ENCODE measurements around the gene DNAJC24. TPM values are rescaled to one million over a fixed set of nuclear protein-coding genes. Genes with fewer than 3 reads are reported as not detected.

The DNAJC24 gene
- total RNA-seq, 3 donors from 2014 or later = 15.2 to 24.6 (median 23.4) TPM

- no peak for TF ChIP-seq CTCF (IDR thresholded peaks at IDR 0.05)
- TF ChIP-seq POLR2A (IDR thresholded peaks at IDR 0.05) = no peak
- TF ChIP-seq POLR2AphosphoS5 (IDR thresholded peaks at IDR 0.05) = no peak
- no peak overlapping the region for H3K4me3 ChIP-seq
- H3K27me3 ChIP-seq = no peaks in the 10 kb centered on the region
- H3K4me1 ChIP-seq = no peaks in the 10 kb centered on the region
- DNase-seq (ENCODE audit: low spot score in 2 of 2) = no peak
- no peak overlapping the region for H3K27ac ChIP-seq
- intact Hi-C loops (cut with DNase I; ENCODE audit: low total_unique reads) = no loop called here
- H3K36me3 ChIP-seq = no peaks in the 10 kb centered on the region
- H3K9me3 ChIP-seq = no peaks in the 10 kb centered on the region
Observed at GRCh38 chr11:31414338-31414737, 44.7 kb downstream of the DNAJC24 start.

GRCh38 chr11:31415435-31415834 is 45.8 kb downstream of the DNAJC24 start:
- H3K9me3 ChIP-seq = no peaks in the 10 kb centered on the region
- no peaks in the 10 kb centered on the region for H3K4me1 ChIP-seq
- intact Hi-C loops (cut with DNase I; ENCODE audit: low total_unique reads) = no loop called here
- H3K27me3 ChIP-seq = no peaks in the 10 kb centered on the region
- no peak overlapping the region for H3K4me3 ChIP-seq
- TF ChIP-seq POLR2AphosphoS5 (IDR thresholded peaks at IDR 0.05) (no peak), POLR2A (IDR thresholded peaks at IDR 0.05) (no peak), CTCF (IDR thresholded peaks at IDR 0.05) (no peak)
- no peak overlapping the region for H3K27ac ChIP-seq
- no peaks in the 10 kb centered on the region for H3K36me3 ChIP-seq
- no peak for DNase-seq (ENCODE audit: low spot score in 2 of 2)

- intact Hi-C loops (cut with DNase I; ENCODE audit: low total_unique reads) = no loop called here
- H3K27ac ChIP-seq = no peak overlapping the region
- TF ChIP-seq POLR2A (IDR thresholded peaks at IDR 0.05) (no peak), POLR2AphosphoS5 (IDR thresholded peaks at IDR 0.05) (no peak), CTCF (IDR thresholded peaks at IDR 0.05) (no peak)
Observed at GRCh38 chr11:31417357-31417756, 47.7 kb downstream of the DNAJC24 start.

GRCh38 chr11:31417816-31418215 is 48.2 kb downstream of the DNAJC24 start:
- intact Hi-C loops (cut with DNase I; ENCODE audit: low total_unique reads) = no loop called here
- Histone ChIP-seq H3K36me3 (no peaks in the 10 kb centered on the region), H3K9me3 (no peaks in the 10 kb centered on the region), H3K27ac (no peak overlapping the region), H3K27me3 (no peaks in the 10 kb centered on the region), H3K4me1 (no peaks in the 10 kb centered on the region), H3K4me3 (no peak overlapping the region)
- no peak for TF ChIP-seq CTCF (IDR thresholded peaks at IDR 0.05)
- TF ChIP-seq POLR2AphosphoS5 (IDR thresholded peaks at IDR 0.05) = no peak
- no peak for TF ChIP-seq POLR2A (IDR thresholded peaks at IDR 0.05)
- DNase-seq (ENCODE audit: low spot score in 2 of 2) = no peak

More at GRCh38 chr11:31417357-31417756, 47.7 kb downstream of the DNAJC24 start:
- no peaks in the 10 kb centered on the region for H3K36me3 ChIP-seq
- no peaks in the 10 kb centered on the region for H3K4me1 ChIP-seq
- H3K4me3 ChIP-seq = no peak overlapping the region
- H3K9me3 ChIP-seq = no peaks in the 10 kb centered on the region
- DNase-seq (ENCODE audit: low spot score in 2 of 2) = no peak
- H3K27me3 ChIP-seq = no peaks in the 10 kb centered on the region

- Histone ChIP-seq H3K4me1 (no peaks in the 10 kb centered on the region), H3K9me3 (no peaks in the 10 kb centered on the region), H3K4me3 (no peak overlapping the region), H3K27me3 (no peaks in the 10 kb centered on the region), H3K27ac (no peak overlapping the region), H3K36me3 (no peaks in the 10 kb centered on the region)
- no peak for DNase-seq (ENCODE audit: low spot score in 2 of 2)
- TF ChIP-seq POLR2AphosphoS5 (IDR thresholded peaks at IDR 0.05) (no peak), CTCF (IDR thresholded peaks at IDR 0.05) (no peak), POLR2A (IDR thresholded peaks at IDR 0.05) (no peak)
- intact Hi-C loops (cut with DNase I; ENCODE audit: low total_unique reads) = no loop called here
Observed at GRCh38 chr11:31419138-31419537, 49.5 kb downstream of the DNAJC24 start.
